Glomerular visceral epithelial cell (primary cell): ENCODE measurements around the gene PPP3CB.
"Not testable (repeated sequence)": the region's sequence is repeated elsewhere in the genome, so short reads cannot be mapped to it uniquely, and the experiment has no call there.

Source experiments
- DNase-seq: peaks from one replicate; pipeline ENCODE4 v3.0.0-alpha.2; 2016; ENCODE audit errors: extremely low spot score

The PPP3CB gene

GRCh38 chr10:73414230-73414945 lies 81.4 kb downstream of the PPP3CB start:
- DNase-seq, result no peak

DNA sequence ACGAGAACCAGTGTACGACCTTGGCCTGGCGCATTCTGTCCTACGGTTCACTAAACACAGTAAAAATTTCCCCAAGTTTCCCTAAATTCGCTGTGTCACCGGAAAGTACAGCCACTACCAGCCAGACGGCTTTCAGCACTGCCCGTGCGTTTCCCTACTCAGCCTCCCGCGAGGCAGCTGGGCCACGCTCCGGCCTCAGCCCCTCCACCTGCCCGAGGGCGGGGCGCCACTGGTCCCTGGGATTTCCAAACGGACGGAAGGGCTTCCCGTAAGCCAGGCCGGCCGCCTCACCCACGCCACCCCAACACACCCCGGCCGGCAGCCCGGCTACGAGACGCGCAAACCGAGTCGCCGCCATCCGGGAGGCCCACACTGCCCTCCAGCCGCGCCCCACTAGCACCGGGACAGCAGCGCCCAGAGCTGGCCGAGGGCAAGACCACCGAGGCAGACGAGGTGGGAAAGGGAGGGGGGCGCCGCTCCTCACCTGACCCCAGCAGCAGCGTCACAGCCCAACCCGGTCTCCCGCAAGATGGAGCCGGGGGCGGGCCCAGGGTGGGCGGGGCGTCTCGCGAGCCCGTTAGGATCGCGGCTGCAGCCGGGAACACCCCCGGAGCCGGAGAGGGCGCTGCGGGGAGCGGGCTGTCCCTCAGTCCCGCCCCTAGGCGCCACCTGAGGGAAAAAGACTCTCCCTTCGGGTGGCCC lies 82.1 kb downstream of the PPP3CB start, which contains the start of gene ANXA7:
Gene ANXA7, minus strand, starts transcription at position 531 of the 702 bp plus-strand sequence. CDS start 13,202 bp downstream, outside the sequence.
- DNase-seq, result peak; percentile 90

DNA sequence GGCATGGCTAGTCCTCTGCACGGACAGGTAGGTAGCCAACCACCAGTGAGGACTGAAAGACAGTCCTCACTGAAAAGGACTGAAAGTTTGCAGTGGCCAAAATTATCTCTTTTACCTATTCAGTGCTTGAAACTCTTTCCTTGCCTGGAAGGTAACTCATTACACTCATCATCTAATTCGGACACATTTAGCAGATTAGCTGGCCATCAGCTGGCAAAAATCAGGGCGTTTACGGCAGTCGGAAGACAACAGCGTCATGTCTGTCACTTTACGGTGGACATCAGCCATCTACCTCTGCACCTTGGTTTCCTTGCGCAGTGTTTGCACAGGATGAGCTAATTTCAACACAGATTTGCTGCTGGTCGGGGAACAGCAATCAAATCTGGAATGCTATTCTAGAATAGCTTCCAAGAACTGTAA lies 82.7 kb downstream of the PPP3CB start:
- peak; percentile 46 for DNase-seq

- DNase-seq, result no peak
These were observed 84.9 kb downstream of the PPP3CB start for GRCh38 chr10:73410897-73411296.

DNA sequence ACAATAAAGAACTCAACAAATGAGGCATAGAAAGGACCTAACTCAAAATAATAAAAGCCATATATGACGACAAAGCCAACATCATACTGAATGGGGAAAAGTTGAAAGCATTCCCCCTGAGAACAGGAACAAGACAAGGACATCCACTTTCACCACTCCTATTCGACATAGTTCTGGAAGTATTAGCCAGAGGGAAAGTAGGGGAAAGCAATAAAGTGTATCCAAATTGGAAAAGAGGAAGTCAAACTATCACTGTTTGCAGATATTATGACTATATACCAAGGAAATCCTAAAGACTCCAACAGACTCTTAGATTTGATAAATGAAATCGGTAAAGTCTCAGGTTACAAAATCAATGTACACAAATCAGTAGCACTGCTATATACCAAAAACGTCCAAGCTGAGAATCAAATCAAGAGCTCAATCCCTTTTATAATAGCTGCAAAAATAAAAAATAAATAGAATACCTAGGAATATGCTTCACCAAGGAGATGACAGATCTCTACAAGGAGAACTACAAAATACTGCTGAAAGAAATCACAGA lies 86.8 kb downstream of the PPP3CB start:
- no peak for DNase-seq

DNA sequence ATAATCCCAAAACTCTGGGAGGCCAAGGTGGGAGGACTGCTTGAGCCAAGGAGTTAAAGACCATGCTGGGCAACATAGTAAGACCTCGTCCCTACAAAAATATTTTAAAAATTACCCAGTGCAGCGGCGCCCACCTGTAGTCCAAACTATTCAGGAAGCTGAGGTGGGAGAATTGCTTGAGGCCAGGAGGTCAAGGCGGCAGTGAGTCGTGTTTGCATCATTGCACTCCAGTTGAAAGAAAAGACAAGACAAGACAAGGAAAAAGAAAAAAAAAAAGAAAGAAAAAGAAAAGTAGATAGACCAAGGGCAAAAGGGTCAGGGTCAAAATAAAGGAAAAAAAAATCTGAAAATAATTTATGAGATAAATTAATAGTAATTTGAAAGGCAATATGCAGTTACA lies 87.8 kb downstream of the PPP3CB start:
- peak; percentile 11 for DNase-seq

DNA sequence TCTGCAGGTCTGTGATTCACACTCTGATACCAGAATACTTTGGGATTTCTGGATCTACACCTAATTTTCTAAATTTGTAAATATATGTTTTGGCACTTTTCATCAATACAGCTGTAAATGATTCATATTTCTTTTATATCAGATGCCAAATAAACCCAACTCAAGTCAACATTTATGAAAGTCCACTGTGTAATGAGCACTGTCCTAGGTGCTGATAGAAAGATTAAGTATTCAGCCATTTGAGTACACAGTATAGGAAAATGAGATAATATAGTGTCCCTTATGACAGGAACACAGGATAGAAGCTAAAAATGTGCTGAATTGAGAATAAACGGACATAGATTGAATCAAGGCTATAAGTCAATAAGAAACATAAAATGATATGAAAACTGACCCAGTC lies 88.3 kb downstream of the PPP3CB start:
- DNase-seq, result no peak

DNA sequence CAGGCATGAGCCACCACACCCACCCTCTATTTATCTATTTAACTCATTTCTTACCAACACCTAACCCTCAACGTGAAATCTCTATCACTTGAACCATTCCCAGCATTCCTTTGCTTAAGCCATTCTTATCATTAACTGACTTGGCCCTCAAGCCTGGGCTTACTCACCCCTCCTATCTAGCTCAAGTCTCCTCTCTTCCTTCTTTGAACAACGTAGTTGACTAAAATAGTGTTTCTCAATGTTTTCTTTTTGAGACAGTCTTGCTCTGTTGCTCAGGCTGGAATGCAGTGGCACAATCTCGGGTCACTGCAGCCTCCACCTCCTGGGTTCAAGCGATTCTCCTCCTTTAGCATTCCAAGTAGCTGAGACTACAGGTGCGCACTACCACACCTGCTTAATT lies 89.0 kb downstream of the PPP3CB start:
- DNase-seq, result no peak

DNA sequence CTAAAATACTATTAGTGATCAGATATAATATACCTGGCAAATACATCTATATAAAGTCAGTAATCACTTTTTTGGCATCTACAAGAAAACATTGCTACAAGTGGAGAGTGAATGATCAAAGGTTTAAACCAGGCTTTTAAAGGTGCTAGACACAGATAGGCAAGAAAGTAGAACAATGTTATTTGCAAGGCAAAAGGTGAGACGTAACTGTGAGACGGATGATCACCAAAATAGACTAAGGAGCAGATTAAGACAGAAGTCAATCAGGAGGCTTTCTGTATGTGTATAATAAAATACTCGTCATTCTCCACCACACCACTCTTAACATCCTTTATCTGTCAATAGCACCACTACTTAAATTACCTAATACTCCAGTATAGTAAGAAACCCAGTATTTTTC lies 90.3 kb downstream of the PPP3CB start:
- no peak for DNase-seq

GRCh38 chr10:73404690-73405089 lies 91.1 kb downstream of the PPP3CB start:
- DNase-seq, result no peak

DNA sequence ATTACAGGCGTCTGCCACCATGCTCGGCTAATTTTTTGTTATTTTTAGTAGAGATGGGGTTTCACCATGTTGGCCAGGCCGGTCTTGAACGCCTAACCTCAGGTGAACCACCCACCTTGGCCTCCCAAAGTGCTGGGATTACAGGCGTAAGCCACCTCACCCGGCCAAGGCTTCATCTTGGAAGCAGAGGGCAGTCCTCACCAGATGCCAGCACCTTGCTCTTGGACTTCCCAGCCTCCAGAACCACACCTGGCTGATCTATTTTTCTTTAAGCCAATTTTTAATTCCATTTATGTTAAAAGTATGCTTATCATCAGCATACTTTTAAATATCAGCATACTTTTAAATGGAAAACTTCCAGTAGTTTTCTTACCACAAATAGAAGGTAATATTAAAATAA lies 94.2 kb downstream of the PPP3CB start:
- DNase-seq, result no peak

DNA sequence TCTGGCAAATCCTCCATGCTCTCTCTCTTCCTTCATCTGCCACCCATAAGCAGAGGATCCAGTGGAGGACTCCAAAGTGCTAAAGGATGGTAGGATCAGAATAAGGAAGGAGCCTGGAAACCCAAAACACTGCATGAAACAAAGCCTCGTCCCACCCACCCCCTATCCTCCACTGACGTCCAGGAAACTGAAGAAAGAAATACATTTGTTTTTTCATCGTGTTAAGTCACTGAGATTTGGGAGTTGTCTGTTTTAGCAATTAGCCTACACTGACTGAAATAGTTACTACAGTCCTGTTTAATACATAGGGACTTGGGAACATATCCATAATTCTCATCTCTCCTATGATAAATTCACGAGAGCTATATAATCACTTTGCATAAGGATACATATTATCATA lies 96.8 kb downstream of the PPP3CB start:
- DNase-seq, result no peak

- no peak for DNase-seq
These were observed 97.8 kb downstream of the PPP3CB start for GRCh38 chr10:73398024-73398423.

DNA sequence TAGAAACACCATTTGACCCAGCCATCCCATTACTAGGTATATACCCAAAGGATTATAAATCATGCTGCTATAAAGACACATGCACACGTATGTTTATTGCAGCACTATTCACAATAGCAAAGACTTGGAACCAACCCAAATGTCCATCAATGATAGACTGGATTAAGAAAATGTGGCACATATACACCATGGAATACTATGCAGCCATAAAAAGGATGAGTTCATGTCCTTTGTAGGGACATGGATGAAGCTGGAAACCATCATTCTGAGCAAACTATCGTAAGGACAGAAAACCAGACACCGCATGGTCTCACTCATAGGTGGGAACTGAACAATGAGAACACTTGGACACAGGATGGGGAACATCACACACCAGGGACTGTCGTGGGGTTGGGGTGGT lies 101.5 kb downstream of the PPP3CB start:
- DNase-seq, result not testable (repeated sequence)

- DNase-seq, result no peak
These were observed 107.6 kb downstream of the PPP3CB start for GRCh38 chr10:73388228-73388627.

DNA sequence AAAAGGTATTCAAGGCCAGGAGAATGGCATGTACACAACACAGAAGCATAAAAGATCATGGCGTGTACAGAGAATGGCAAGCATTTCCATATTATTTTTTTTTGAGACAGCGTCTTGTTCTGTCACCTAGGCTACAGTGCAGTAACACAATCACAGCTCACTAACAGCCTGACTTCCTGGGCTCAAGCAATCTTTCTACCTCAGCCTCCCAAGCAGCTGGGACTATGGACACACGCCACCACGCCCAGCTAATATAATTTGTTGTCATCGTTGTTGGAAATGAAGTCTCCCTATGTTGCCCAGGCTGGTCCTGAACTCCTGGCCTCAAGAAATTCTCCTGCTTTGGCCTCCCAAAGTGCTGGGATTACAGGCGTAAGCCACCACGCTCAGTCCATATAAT lies 109.2 kb downstream of the PPP3CB start:
- no peak for DNase-seq
